ENCODE measurements around the gene EPHA2. TPM values are rescaled to one million over a fixed set of nuclear protein-coding genes. Genes with fewer than 3 reads are reported as not detected.
A peak's percentile ranks its signal among the peaks of the same experiment; 100 is the strongest.
"Not testable (repeated sequence)": the region's sequence is repeated elsewhere in the genome, so short reads cannot be mapped to it uniquely, and the experiment has no call there.

EPHA2 gene
- total RNA-seq, 1 donor from 2014 or later: 28.3 TPM

GRCh38 chr1:16111771-16112595 lies 43.9 kb downstream of the EPHA2 start:
- peaks cover 3% of the 10 kb centered on the region for H3K27me3 Mint-ChIP-seq

GRCh38 chr1:16110884-16111283 lies 45.0 kb downstream of the EPHA2 start:
- Mint-ChIP-seq H3K27ac (no peak overlapping the region), H3K9me3 (ENCODE audit: low read depth) (peaks cover 5% of the 10 kb centered on the region), H3K4me3 (ENCODE audit: low read depth) (no peak overlapping the region)

More at GRCh38 chr1:16111771-16112595, 43.9 kb downstream of the EPHA2 start:
- Mint-ChIP-seq H3K4me1 (ENCODE audit: low read depth) (peaks cover 24% of the 10 kb centered on the region), H3K27ac (peak overlapping the region; percentile 62), H3K4me3 (ENCODE audit: low read depth) (no peak overlapping the region), H3K36me3 (ENCODE audit: insufficient read depth) (peaks cover 2% of the 10 kb centered on the region), H3K9me3 (ENCODE audit: low read depth) (peaks cover 5% of the 10 kb centered on the region)
- TF ChIP-seq, protein P1, sequence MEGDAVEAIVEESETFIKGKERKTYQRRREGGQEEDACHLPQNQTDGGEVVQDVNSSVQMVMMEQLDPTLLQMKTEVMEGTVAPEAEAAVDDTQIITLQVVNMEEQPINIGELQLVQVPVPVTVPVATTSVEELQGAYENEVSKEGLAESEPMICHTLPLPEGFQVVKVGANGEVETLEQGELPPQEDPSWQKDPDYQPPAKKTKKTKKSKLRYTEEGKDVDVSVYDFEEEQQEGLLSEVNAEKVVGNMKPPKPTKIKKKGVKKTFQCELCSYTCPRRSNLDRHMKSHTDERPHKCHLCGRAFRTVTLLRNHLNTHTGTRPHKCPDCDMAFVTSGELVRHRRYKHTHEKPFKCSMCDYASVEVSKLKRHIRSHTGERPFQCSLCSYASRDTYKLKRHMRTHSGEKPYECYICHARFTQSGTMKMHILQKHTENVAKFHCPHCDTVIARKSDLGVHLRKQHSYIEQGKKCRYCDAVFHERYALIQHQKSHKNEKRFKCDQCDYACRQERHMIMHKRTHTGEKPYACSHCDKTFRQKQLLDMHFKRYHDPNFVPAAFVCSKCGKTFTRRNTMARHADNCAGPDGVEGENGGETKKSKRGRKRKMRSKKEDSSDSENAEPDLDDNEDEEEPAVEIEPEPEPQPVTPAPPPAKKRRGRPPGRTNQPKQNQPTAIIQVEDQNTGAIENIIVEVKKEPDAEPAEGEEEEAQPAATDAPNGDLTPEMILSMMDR (IDR thresholded peaks at IDR 0.05; ENCODE audit: unreplicated experiment): no peak
- DNase-seq (ENCODE audit: low spot score, unreplicated experiment): no peak

DNA sequence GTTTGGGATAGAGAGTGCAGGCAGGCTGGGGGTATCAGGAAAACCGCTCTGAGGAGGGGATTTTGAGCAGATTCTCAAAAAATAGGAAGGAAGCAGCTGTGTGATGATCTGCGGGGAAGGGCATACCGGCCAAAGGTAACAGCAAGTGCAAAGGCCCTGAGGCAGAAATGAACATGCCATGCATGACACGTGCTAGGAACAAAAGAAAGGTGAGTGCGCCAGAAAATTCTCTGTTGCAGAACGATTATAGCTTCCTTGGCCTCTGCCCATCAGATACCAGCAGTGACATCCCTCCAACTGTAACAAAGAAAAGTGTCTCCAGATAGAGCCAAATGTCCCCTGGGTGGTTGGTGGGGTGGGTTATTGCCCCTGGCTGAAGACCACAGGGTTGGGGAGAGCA lies 45.4 kb downstream of the EPHA2 start:
- no peak overlapping the region for H3K4me3 Mint-ChIP-seq (ENCODE audit: low read depth)
- TF ChIP-seq, protein P1 (IDR thresholded peaks at IDR 0.05; ENCODE audit: unreplicated experiment): no peak
- peaks cover 3% of the 10 kb centered on the region for H3K27me3 Mint-ChIP-seq
- peaks cover 2% of the 10 kb centered on the region for H3K36me3 Mint-ChIP-seq (ENCODE audit: insufficient read depth)
- no peak for DNase-seq (ENCODE audit: low spot score, unreplicated experiment)
- H3K9me3 Mint-ChIP-seq (ENCODE audit: low read depth): peaks cover 5% of the 10 kb centered on the region
- H3K4me1 Mint-ChIP-seq (ENCODE audit: low read depth): peaks cover 15% of the 10 kb centered on the region
- no peak overlapping the region for H3K27ac Mint-ChIP-seq

More at GRCh38 chr1:16110884-16111283, 45.0 kb downstream of the EPHA2 start:
- TF ChIP-seq, protein P1 (IDR thresholded peaks at IDR 0.05; ENCODE audit: unreplicated experiment): no peak
- H3K36me3 Mint-ChIP-seq (ENCODE audit: insufficient read depth): peaks cover 2% of the 10 kb centered on the region
- DNase-seq (ENCODE audit: low spot score, unreplicated experiment): no peak
- peaks cover 17% of the 10 kb centered on the region for H3K4me1 Mint-ChIP-seq (ENCODE audit: low read depth)
- H3K27me3 Mint-ChIP-seq: peaks cover 3% of the 10 kb centered on the region

- DNase-seq (ENCODE audit: low spot score, unreplicated experiment): no peak
- TF ChIP-seq, protein P1 (IDR thresholded peaks at IDR 0.05; ENCODE audit: unreplicated experiment): no peak
- H3K4me1 Mint-ChIP-seq (ENCODE audit: low read depth): peaks cover 15% of the 10 kb centered on the region
- H3K27me3 Mint-ChIP-seq: peaks cover 3% of the 10 kb centered on the region
- H3K36me3 Mint-ChIP-seq (ENCODE audit: insufficient read depth): peaks cover 2% of the 10 kb centered on the region
- peaks cover 5% of the 10 kb centered on the region for H3K9me3 Mint-ChIP-seq (ENCODE audit: low read depth)
- no peak overlapping the region for H3K27ac Mint-ChIP-seq
- no peak overlapping the region for H3K4me3 Mint-ChIP-seq (ENCODE audit: low read depth)
Measured at GRCh38 chr1:16109571-16109970, 46.3 kb downstream of the EPHA2 start.

GRCh38 chr1:16107039-16107438 lies 48.8 kb downstream of the EPHA2 start:
- H3K9me3 Mint-ChIP-seq (ENCODE audit: low read depth); H3K36me3 Mint-ChIP-seq (ENCODE audit: insufficient read depth); H3K4me1 Mint-ChIP-seq (ENCODE audit: low read depth); H3K4me3 Mint-ChIP-seq (ENCODE audit: low read depth); H3K27ac Mint-ChIP-seq; H3K27me3 Mint-ChIP-seq; DNase-seq (ENCODE audit: low spot score, unreplicated experiment): not testable (repeated sequence)

- Mint-ChIP-seq H3K4me3 (ENCODE audit: low read depth) (no peak overlapping the region), H3K36me3 (ENCODE audit: insufficient read depth) (no peaks in the 10 kb centered on the region), H3K4me1 (ENCODE audit: low read depth) (peaks cover 1% of the 10 kb centered on the region), H3K27ac (peak overlapping the region; percentile 46), H3K27me3 (peaks cover 3% of the 10 kb centered on the region), H3K9me3 (ENCODE audit: low read depth) (peaks cover 2% of the 10 kb centered on the region)
- no peak for DNase-seq (ENCODE audit: low spot score, unreplicated experiment)
- TF ChIP-seq, protein P1 (IDR thresholded peaks at IDR 0.05; ENCODE audit: unreplicated experiment): no peak
Measured at GRCh38 chr1:16101623-16102022, 54.2 kb downstream of the EPHA2 start.

All from progenitor cell of endocrine pancreas (in vitro differentiated cells).